Kidney (tissue), 14 donors: ENCODE data around the gene XYLT1. TPM values are rescaled to one million over a fixed set of nuclear protein-coding genes. Genes with fewer than 3 reads are reported as not detected.

Experiments
- DNase-seq, 5 donors: peaks; one replicate each; pipeline ENCODE4 v3.0.0-alpha.2; 2013 to 2020
- FAIRE-seq: peaks from 2 replicates; lab custom pipeline; 2012; peaks lifted over from hg19 to GRCh38; lab: Jason Lieb, UNC
- H3K27ac ChIP-seq, 2 donors: one replicate each; pipeline ENCODE4 v1.7.0; 2013; ENCODE audit warnings: low read depth in 2 of 2, low read length in 2 of 2, inconsistent platforms in 1 of 2
- H3K27me3 ChIP-seq: one replicate; pipeline ENCODE4 v1.7.1; 2013; ENCODE audit warnings: low read length, inconsistent platforms; ENCODE audit not compliant: control insufficient read depth, insufficient read depth
- H3K36me3 ChIP-seq, 3 donors: one replicate each; pipeline versions ENCODE4 v1.7.0 to v1.7.1; 2013; ENCODE audit warnings: low read length in 3 of 3, control low read depth in 1 of 3, inconsistent platforms in 1 of 3; ENCODE audit not compliant: insufficient read depth in 3 of 3, control insufficient read depth in 2 of 3
- H3K4me1 ChIP-seq, 3 donors: one replicate each; pipeline versions ENCODE4 v1.7.0 to v1.7.1; 2013; ENCODE audit warnings: low read length in 3 of 3, inconsistent platforms in 1 of 3, low read depth in 1 of 3; ENCODE audit not compliant: control insufficient read depth in 2 of 3, insufficient read depth in 2 of 3
- H3K4me3 ChIP-seq, 3 donors: one replicate each; pipeline versions ENCODE4 v1.7.0 to v1.8.1; 2013; ENCODE audit warnings: low read length in 3 of 3, control low read depth in 1 of 3, inconsistent platforms in 1 of 3
- H3K9ac ChIP-seq, 3 donors: one replicate each; pipeline versions ENCODE4 v1.7.0 to v1.7.1; 2013; ENCODE audit warnings: low read length in 3 of 3, control low read depth in 1 of 3, inconsistent platforms in 1 of 3
- H3K9me3 ChIP-seq, 3 donors: one replicate each; pipeline versions ENCODE4 v1.7.0 to v1.7.1; 2013; ENCODE audit warnings: low read length in 3 of 3, control low read depth in 1 of 3, inconsistent platforms in 1 of 3; ENCODE audit not compliant: control insufficient read depth in 2 of 3, insufficient read depth in 1 of 3
- CTCF ChIP-seq: IDR thresholded peaks from 3 replicates; pipeline ENCODE4 v1.5.1; 2012; ENCODE audit warnings: mild to moderate bottlenecking, moderate library complexity, borderline replicate concordance; ENCODE audit not compliant: insufficient read depth; ENCODE audit errors: extremely low read depth
- intact Hi-C: fragments of 100-400 bp; cut with DNase I; formaldehyde crosslinking; loops from one replicate; pipeline ENCODE4 v1.11.1; 2022
- polyA plus RNA-seq: library from polyadenylated mRNA; stranded (reverse); fragments of 350-450 nt; fragmentation: Illumina TruSeq; extraction: RNeasy Lipid Tissue Mini Kit (QIAGEN cat#74804); gene quantifications from one replicate; pipeline ENCODE4 v1.2.3, GENCODE V29; 2014; ENCODE audit warnings: low read depth, low replicate concordance; ENCODE audit not compliant: insufficient read depth
- total RNA-seq: library from RNA; stranded (reverse); fragmentation: NEBNext Ultra II Directional; extraction: Animal tissue kit (Norgen Biotek cat#: 25700); gene quantifications from one replicate; pipeline ENCODE4 v1.2.1, GENCODE V29; 2021
- donor health status: control.
- donor health status: control.
- donor health status: control.
- donor health status: control.
- donor health status: control.
- donor health status: DM: yes; HTN: yes; CAD: no.
- donor health status: Normal renal cell carcinoma (clear cell type).

The XYLT1 gene
- total and polyA plus RNA-seq, 2 donors from 2014 or later: 0.52 to 7.6 TPM

- no peak overlapping the region for H3K9ac ChIP-seq
- no peak for FAIRE-seq
- H3K27me3 ChIP-seq: no peaks in the 10 kb centered on the region
- no peak for TF ChIP-seq CTCF
- H3K4me1 ChIP-seq: no peaks in the 10 kb centered on the region
- no peaks in the 10 kb centered on the region for H3K9me3 ChIP-seq
- no peak overlapping the region for H3K27ac ChIP-seq
- H3K36me3 ChIP-seq: no peaks in the 10 kb centered on the region
- DNase-seq: no peak
- no peak overlapping the region for H3K4me3 ChIP-seq
- intact Hi-C loops: no loop called here
Measured at GRCh38 chr16:17244872-17245551, 225.7 kb downstream of the XYLT1 start.

GRCh38 chr16:17241264-17241835, 229.4 kb downstream of the XYLT1 start:
- peak in 1 of 5 donors; percentile 19 for DNase-seq
- Histone ChIP-seq H3K9me3 (no peaks in the 10 kb centered on the region), H3K9ac (no peak overlapping the region), H3K27me3 (no peaks in the 10 kb centered on the region), H3K4me3 (no peak overlapping the region), H3K36me3 (no peaks in the 10 kb centered on the region), H3K27ac (no peak overlapping the region), H3K4me1 (no peaks in the 10 kb centered on the region)
- intact Hi-C loops: no loop called here
- no peak for FAIRE-seq
- TF ChIP-seq CTCF: no peak

GRCh38 chr16:17238285-17239028, 232.3 kb downstream of the XYLT1 start:
- intact Hi-C loops: no loop called here
- DNase-seq: no peak

More at GRCh38 chr16:17238285-17239028, 232.3 kb downstream of the XYLT1 start:
- TF ChIP-seq CTCF: no peak
- no peak overlapping the region for H3K4me3 ChIP-seq
- H3K9me3 ChIP-seq: no peaks in the 10 kb centered on the region
- no peak overlapping the region for H3K9ac ChIP-seq
- no peak overlapping the region for H3K27ac ChIP-seq
- H3K36me3 ChIP-seq: no peaks in the 10 kb centered on the region
- no peaks in the 10 kb centered on the region for H3K4me1 ChIP-seq
- no peaks in the 10 kb centered on the region for H3K27me3 ChIP-seq
- FAIRE-seq: no peak
